GM10847 (cell line): Measurements from ENCODE around the gene PTGES3.

Source experiments
- POLR2A ChIP-seq: IDR thresholded peaks from 2 replicates; pipeline ENCODE4 v1.6.1; 2011; ENCODE audit not compliant: insufficient read length; ENCODE audit errors: extremely low read depth

PTGES3 gene

DNA sequence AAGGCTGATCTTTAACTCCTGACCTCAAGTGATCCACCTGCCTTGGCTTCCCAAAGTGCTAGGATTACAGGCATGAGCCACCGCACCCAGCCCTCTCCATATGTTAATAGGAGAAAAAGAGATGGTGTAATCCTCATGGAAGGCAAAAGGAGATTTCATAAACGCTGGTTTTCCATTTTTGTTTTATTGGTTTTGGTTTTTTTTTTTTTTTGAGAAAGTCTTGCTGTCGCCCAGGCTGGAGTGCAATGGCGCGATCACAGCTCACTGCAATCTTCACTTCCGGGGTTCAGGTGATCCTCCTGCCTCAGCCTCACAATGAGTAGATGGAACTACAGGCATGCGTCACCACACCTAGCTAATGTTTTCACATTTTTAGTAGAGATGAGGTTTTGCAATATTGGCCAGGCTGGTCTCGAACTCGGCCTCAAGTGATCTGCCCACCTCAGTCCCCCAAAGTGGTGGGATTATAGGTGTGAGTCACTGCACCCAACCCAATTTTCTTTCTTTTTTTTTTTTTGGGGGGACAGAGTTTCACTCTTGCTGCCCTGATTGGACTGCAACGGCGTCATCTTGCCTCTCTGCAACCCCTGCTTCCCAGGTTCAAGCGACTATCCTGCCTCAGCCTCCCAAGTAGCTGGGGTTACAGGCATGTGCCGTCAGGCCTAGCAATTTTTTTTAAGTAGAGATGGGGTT is 8.1 kb downstream of the PTGES3 start:
- no peak for TF ChIP-seq POLR2A

GRCh38 chr12:56678852-56679251 is 9.2 kb downstream of the PTGES3 start:
- TF ChIP-seq POLR2A: no peak

- no peak for TF ChIP-seq POLR2A
Observed at GRCh38 chr12:56677680-56678079, 10.4 kb downstream of the PTGES3 start.

DNA sequence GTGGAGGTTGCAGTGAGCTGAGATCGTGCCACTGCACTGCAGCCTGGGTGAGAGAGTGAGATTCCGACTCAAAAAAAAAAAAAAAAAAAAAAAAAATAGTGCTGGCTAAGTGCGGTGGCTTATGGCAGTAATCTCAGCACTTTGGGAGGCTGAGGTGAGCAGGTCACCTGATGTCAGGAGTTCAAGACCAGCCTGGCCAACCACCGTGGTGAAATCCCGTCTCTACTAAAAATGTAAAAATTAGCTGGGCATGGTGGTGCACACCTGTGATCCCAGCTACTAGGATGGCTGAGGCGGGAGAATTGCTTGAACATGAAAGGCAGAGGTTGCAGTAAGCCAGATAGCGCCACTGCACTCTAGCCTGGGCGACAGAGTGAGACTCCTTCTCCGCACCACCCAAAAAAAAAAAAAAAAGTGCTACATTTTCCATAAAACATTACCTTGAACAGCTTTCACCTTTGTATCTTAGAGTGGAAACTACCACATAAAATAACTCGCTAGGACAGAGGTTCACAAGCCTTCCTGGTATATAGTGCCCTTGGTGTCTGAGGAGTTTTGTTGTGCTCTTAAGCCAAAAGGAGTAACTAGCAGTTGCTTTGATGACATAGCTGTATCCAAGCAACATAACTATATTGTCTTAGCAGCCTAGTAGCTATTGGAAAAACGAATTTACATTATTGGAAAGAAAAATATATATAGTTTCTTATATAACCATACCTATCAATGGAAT is 11.1 kb downstream of the PTGES3 start:
- TF ChIP-seq POLR2A: no peak

- no peak for TF ChIP-seq POLR2A
Observed at GRCh38 chr12:56671608-56672007, 16.5 kb downstream of the PTGES3 start.

GRCh38 chr12:56670836-56671235 is 17.2 kb downstream of the PTGES3 start:
- no peak for TF ChIP-seq POLR2A

DNA sequence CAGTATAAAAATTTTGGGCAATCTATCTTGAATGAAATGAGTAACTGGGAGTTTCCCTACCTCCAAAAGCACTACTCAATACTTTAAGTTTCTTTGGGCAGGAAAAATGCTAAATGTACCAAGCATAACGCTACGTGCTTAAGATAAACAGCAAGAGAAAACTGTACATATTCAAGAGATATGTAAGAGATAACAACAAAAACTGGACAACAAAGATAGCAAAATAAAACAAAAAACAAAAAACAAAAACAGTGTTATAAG is 20.0 kb downstream of the PTGES3 start:
- no peak for TF ChIP-seq POLR2A

- no peak for TF ChIP-seq POLR2A
Observed at GRCh38 chr12:56661979-56662638, 26.0 kb downstream of the PTGES3 start.

DNA sequence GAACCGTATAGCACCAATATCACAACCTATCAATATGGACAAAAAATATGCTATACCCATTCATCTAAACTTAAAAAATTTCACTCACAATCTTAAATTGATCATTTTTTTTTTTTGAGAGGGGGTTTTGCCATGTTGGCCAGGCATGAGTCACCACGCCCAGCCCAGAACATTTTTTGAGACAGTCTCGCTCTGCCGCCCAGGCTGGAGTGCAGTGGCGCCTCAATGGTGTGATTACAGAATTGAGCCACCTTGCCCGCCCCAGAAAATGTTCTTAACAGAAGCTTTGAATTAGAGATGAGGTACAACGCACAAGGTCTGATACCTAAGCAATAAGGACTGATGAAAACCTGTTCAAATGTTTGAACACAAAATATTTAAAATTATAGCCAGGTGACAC is 26.5 kb downstream of the PTGES3 start:
- TF ChIP-seq POLR2A: no peak

DNA sequence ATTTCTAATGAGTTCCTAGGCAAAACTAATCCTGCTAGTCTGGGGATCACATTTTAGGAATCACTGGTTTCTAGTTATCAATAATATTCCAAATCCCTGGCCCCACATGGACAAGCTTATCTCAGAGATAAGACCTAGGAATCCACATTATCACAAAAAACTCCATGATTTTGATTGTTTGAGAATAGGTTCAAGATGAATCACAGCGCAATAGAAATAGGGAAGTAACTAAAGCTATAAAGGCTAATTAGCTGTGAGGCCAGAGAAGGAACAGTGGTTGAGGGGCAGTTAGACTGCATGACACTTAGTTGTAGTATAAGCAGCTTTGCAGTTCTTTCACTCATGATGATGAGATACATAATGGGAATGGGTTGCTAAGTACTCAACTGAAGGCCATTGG is 29.2 kb downstream of the PTGES3 start:
- TF ChIP-seq POLR2A: no peak

DNA sequence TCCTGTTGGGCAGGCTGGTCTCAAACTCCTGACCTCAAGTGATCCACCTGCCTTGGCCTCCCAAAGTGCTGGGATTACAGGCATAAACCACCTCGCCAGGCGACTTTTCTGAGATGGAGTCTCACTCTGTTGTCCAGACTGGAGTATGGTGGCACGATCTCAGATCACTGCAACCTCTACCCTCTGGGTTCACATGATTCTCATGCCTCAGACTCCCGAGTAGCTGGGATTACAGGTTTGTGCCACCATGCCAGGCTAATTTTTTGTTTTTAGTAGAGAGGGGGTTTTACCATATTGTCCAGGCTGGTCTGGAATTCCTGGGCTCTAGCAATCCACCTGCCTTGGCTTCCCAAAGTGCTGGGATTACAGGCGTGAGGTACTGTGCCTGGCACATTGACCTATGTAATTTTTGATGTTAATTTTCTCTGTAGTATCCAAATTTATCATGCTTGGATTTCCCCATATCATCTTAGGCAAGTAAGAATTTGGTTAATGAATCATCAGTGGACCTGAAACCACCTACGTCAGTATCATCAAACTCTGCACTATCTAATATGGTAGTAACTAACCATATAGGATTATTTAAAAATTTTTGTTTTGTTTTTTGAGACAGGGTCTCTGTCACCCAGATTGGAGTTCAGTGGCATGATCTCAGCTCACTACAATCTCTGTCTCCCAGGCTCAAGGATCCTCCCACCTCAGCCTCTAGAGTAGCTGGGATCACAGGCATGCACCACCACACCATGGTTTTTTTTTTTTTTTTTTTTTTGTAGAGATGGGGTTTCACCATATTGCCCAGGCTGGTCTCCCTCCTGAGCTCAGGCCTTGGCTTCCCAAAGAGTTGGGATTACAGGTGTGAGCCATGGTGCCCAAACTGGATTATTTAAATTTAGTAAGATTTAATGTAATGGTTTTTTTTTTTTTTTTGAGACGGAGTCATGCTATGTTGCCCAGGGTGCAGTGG is 30.4 kb downstream of the PTGES3 start:
- TF ChIP-seq POLR2A: no peak

DNA sequence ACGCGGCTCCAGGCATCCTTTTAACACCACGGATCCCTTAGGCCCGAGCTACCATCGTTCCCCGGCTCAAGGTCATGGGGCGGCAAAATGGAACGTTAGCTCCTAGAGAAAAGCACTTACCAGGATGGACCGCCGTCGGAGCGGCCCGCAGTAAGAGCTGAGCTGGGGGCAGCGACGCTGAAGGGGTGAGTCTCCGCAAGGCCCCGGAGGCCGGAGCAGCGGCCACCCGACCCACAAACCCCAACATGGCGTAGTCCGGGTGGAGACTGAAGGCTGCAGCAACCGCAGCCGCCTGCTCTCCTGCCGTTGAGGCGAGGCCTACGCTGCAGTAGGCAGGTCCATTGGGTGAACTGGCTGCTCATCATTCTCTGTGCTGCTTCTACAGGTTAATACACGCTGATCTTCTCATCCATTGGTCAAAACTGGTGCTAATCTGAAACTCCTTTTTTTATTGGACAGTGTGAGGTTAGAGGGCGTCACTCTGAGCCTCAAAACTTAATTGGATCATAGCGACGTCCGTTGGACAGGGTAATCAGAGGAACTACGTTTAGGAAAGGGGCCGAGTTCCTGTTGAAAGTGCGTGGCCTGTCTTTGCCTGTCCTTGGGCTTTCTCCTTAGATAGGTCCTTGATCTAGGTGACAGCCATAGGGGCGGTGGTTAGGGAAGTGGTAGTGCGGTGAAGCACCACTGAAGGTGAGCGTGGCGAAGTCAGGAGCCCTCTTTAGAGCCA is 42.2 kb downstream of the PTGES3 start, which contains the start of gene ATP5F1B:
Gene ATP5F1B, minus strand, starts transcription at position 268 of the 730 bp plus-strand sequence. Its CDS starts 21 bp downstream, at position 247.
- TF ChIP-seq POLR2A: peak; percentile 98

DNA sequence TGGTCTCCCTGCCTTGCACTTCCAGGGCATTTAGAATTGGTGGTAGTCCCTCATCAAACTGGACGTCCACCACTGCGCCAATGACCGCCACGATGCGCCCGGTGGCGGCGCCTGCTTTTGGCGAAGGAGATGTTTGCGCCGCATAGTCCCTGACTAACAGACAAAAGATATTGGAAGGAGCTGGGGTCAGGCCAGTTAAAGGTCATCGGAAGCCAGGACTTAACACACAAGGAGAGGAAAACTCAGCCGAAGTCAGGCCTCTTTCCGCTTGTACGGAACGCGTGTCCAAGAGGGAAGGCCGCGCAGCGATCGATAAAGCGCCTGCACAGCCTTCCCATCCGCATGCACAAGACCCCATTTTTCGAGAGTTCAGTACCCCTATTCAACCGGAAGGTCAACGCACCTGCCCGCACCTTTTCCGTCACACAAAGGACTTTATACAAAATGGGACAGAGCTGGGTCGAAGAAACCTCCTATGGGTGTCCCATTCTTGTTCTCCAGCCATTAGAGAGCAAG is 42.8 kb downstream of the PTGES3 start:
- TF ChIP-seq POLR2A: no peak

- no peak for TF ChIP-seq POLR2A
Observed at GRCh38 chr12:56644654-56645053, 43.4 kb downstream of the PTGES3 start.
